ENCODE measurements around the gene CLIC5. TPM values are rescaled to one million over a fixed set of nuclear protein-coding genes. Genes with fewer than 3 reads are reported as not detected.

CLIC5 gene
- polyA plus RNA-seq, 1 donor (not counting 4 experiments of a cell fraction or from before 2014, with no cell fraction given) = 0.09 TPM

GRCh38 chr6:46000905-46001304, 14.8 kb downstream of the CLIC5 start:
- H3K27ac ChIP-seq (ENCODE audit: control insufficient read depth, insufficient read depth, low read length) = no peak overlapping the region
- no peak overlapping the region for H3K4me2 ChIP-seq (ENCODE audit: control insufficient read depth, extremely low read depth, insufficient read depth, low read depth, low read length)
- no peaks in the 10 kb centered on the region for H3K9me1 ChIP-seq (ENCODE audit: control insufficient read depth, extremely low read depth, insufficient read depth, low read length)
- H3K9ac ChIP-seq (ENCODE audit: control insufficient read depth, extremely low read depth, insufficient read depth, low read length) = no peak overlapping the region
- no peaks in the 10 kb centered on the region for H4K20me1 ChIP-seq (ENCODE audit: control insufficient read depth, extremely low read depth, insufficient read depth, low read length)
- no peaks in the 10 kb centered on the region for H3K27me3 ChIP-seq (ENCODE audit: control insufficient read depth, extremely low read depth, insufficient read depth, low read length)
- no peak overlapping the region for H3K4me3 ChIP-seq (ENCODE audit: control insufficient read depth in 2 of 3, extremely low read depth in 1 of 3, insufficient read depth in 2 of 3, low read depth in 1 of 3, low read length in 3 of 3)
- no peak overlapping the region for H2AFZ ChIP-seq (ENCODE audit: control insufficient read depth, low read length)
- H3K79me2 ChIP-seq (ENCODE audit: control insufficient read depth, insufficient read depth, low read length) = no peaks in the 10 kb centered on the region
- no peaks in the 10 kb centered on the region for H3K9me3 ChIP-seq (ENCODE audit: control insufficient read depth, low read depth, low read length)
- no peak for TF ChIP-seq EZH2 (IDR thresholded peaks at IDR 0.05; ENCODE audit: low read length)
- no peak for TF ChIP-seq CTCF (optimal IDR thresholded peaks at IDR 0.05 in 1 of 3, IDR thresholded peaks at IDR 0.05 in 1 of 3, conservative IDR thresholded peaks at IDR 0.05 in 1 of 3; ENCODE audit: extremely low read depth in 1 of 3, insufficient read depth in 2 of 3, low read length in 3 of 3)
- no peak for FAIRE-seq
- no peak for DNase-seq (ENCODE audit: low read depth, low spot score)
- H3K4me1 ChIP-seq (ENCODE audit: control insufficient read depth, extremely low read depth, insufficient read depth, low read length) = no peaks in the 10 kb centered on the region
- dilution Hi-C loops (cut with MboI; ENCODE audit: extremely low pct_ligation_motif_present, low sequenced_read_pairs) = no loop called here
- no peaks in the 10 kb centered on the region for H3K36me3 ChIP-seq (ENCODE audit: control insufficient read depth in 2 of 2, extremely low read depth in 1 of 2, insufficient read depth in 2 of 2, low read length in 2 of 2)

- dilution Hi-C loops (cut with MboI; ENCODE audit: extremely low pct_ligation_motif_present, low sequenced_read_pairs) = no loop called here
- Histone ChIP-seq H3K36me3 (ENCODE audit: control insufficient read depth in 2 of 2, extremely low read depth in 1 of 2, insufficient read depth in 2 of 2, low read length in 2 of 2) (no peaks in the 10 kb centered on the region), H3K27me3 (ENCODE audit: control insufficient read depth, extremely low read depth, insufficient read depth, low read length) (no peaks in the 10 kb centered on the region), H3K4me1 (ENCODE audit: control insufficient read depth, extremely low read depth, insufficient read depth, low read length) (no peaks in the 10 kb centered on the region), H3K4me3 (ENCODE audit: control insufficient read depth in 2 of 3, extremely low read depth in 1 of 3, insufficient read depth in 2 of 3, low read depth in 1 of 3, low read length in 3 of 3) (no peak overlapping the region), H3K4me2 (ENCODE audit: control insufficient read depth, extremely low read depth, insufficient read depth, low read depth, low read length) (no peak overlapping the region), H3K9ac (ENCODE audit: control insufficient read depth, extremely low read depth, insufficient read depth, low read length) (no peak overlapping the region), H3K27ac (ENCODE audit: control insufficient read depth, insufficient read depth, low read length) (no peak overlapping the region), H2AFZ (ENCODE audit: control insufficient read depth, low read length) (no peak overlapping the region), H3K9me1 (ENCODE audit: control insufficient read depth, extremely low read depth, insufficient read depth, low read length) (no peaks in the 10 kb centered on the region), H4K20me1 (ENCODE audit: control insufficient read depth, extremely low read depth, insufficient read depth, low read length) (no peaks in the 10 kb centered on the region), H3K9me3 (ENCODE audit: control insufficient read depth, low read depth, low read length) (no peaks in the 10 kb centered on the region), H3K79me2 (ENCODE audit: control insufficient read depth, insufficient read depth, low read length) (no peaks in the 10 kb centered on the region)
- no peak for DNase-seq (ENCODE audit: low read depth, low spot score)
- TF ChIP-seq EZH2 (IDR thresholded peaks at IDR 0.05; ENCODE audit: low read length) = no peak
- TF ChIP-seq CTCF (optimal IDR thresholded peaks at IDR 0.05 in 1 of 3, IDR thresholded peaks at IDR 0.05 in 1 of 3, conservative IDR thresholded peaks at IDR 0.05 in 1 of 3; ENCODE audit: extremely low read depth in 1 of 3, insufficient read depth in 2 of 3, low read length in 3 of 3) = no peak
- no peak for FAIRE-seq
Measured at GRCh38 chr6:45998524-45998923, 17.1 kb downstream of the CLIC5 start.
